ENCODE results near the gene BIN1. TPM values are rescaled to one million over a fixed set of nuclear protein-coding genes. Genes with fewer than 3 reads are reported as not detected.

The BIN1 gene
- total RNA-seq, 1 experiment from 2014 or later = 198 TPM

DNA sequence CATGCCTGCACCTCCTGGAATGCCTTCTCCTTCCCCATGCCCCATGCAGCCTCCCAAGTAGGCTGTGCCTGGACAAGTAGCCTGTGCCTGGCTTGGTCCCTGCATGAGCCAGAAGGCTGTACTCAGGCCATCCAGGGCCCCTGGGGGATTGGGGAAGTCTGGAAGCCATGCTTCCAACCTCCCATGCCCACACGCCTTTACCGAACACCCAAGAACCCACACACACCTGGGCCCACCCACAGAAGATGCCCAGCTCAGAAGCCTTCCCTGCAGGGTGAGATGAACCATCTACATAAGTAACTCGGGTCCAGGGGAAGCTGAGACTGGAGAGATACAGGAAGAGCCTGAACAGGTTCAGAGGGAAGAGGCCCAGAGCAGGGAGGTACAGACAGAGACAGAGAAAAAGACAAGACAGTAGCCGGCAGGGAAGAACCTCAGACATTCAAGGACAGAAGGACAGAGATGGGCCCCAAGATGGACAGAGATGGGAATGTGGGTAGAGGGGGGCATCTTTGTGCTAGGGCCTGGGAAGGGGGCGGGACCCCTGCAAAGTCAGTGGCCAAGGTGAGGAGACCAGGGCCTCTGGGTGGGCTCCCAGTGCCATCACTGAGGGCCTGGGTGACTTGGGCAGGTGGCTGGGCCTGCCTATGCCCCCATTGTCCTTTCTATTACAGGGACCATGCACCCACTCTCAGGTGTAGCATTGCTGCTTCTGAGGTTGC lies 4.3 kb downstream of the BIN1 start:
- H3K27ac Mint-ChIP-seq (ENCODE audit: unreplicated experiment) = peak overlapping the region; percentile 94
- BruUV-seq (replicated peaks) = no TSS peak
- peaks cover 71% of the 10 kb centered on the region for H3K4me1 ChIP-seq
- H3K4me1 Mint-ChIP-seq (ENCODE audit: low read depth, unreplicated experiment) = peaks cover 53% of the 10 kb centered on the region
- no peak for DNase-seq
- peaks cover 28% of the 10 kb centered on the region for H3K36me3 Mint-ChIP-seq (ENCODE audit: insufficient read depth, unreplicated experiment)
- peaks cover 5% of the 10 kb centered on the region; the same call in 1 of the 2 replicates for H3K36me3 ChIP-seq (ENCODE audit: control insufficient read depth, insufficient read depth, low read length)
- no peak for TF ChIP-seq CTCF (IDR thresholded peaks at IDR 0.05; ENCODE audit: insufficient read depth in 1 of 2, low read depth in 1 of 2, low read length in 1 of 2, severe bottlenecking in 1 of 2, unreplicated experiment in 1 of 2)
- H3K27me3 ChIP-seq (replicated peaks; ENCODE audit: control insufficient read depth, insufficient read depth, low read length) = no peaks in the 10 kb centered on the region
- no peaks in the 10 kb centered on the region for H3K9me3 ChIP-seq
- no peaks in the 10 kb centered on the region for H3K9me3 Mint-ChIP-seq (ENCODE audit: unreplicated experiment)
- H3K4me3 ChIP-seq (ENCODE audit: low read depth, low read length) = no peak overlapping the region
- H3K27me3 Mint-ChIP-seq (ENCODE audit: insufficient read depth, unreplicated experiment) = no peaks in the 10 kb centered on the region
- CTCF ChIA-PET = no interaction called here
- peak overlapping the region; percentile 1 for H3K4me3 Mint-ChIP-seq (ENCODE audit: unreplicated experiment)
- POLR2A ChIA-PET = no interaction called here
- intact Hi-C loops (cut with micrococcal nuclease; ENCODE audit: unreplicated experiment) = no loop called here

DNA sequence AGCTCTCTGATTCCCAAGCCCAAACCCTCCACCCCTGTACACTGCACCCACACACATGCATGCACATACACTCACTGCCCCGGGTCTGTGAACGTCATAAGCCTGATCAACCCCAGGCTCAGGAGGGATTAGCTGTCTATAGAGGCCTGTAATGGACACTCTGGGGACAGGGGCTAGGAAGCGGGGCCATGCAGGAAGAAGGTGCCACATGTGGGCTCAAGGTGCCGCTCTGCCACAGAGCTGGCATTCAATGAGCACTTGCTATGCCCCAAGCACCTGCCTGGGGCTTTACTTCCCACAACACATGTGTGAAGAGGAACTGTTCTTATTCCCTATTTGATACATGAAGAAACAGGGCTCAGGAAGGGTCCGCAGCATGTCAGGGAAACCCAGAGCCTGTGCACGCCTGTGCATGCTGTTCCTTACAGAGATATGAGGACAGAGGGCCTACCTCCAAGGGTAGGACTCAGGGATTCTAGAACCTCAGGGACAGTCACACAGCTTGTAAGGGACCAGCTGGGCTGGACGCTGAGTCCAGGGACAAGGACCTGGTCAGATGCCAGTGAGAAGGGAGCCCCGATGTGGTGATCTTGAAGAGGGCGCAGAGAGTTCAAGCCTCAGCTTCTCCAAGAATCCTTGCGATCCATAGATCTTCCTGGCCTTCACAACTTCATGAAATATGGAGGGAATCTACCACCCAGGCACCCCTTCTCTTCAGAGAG lies 5.0 kb downstream of the BIN1 start:
- intact Hi-C loops (cut with micrococcal nuclease; ENCODE audit: unreplicated experiment) = no loop called here
- H3K36me3 Mint-ChIP-seq (ENCODE audit: insufficient read depth, unreplicated experiment) = peaks cover 36% of the 10 kb centered on the region
- no TSS peak for BruUV-seq (replicated peaks)
- Histone ChIP-seq H3K4me1 (peaks cover 73% of the 10 kb centered on the region), H3K36me3 (ENCODE audit: control insufficient read depth, insufficient read depth, low read length) (peaks cover 5% of the 10 kb centered on the region; the same call in 1 of the 2 replicates), H3K9me3 (no peaks in the 10 kb centered on the region), H3K4me3 (ENCODE audit: low read depth, low read length) (no peak overlapping the region), H3K27me3 (replicated peaks; ENCODE audit: control insufficient read depth, insufficient read depth, low read length) (no peaks in the 10 kb centered on the region)
- POLR2A ChIA-PET = interaction anchor here (1.8 kb wide), 1 partner anchor 14 kb away, joined by 10 read pairs; no protein-coding TSS in a partner anchor
- peak overlapping the region; percentile 68 for H3K4me3 Mint-ChIP-seq (ENCODE audit: unreplicated experiment)
- TF ChIP-seq CTCF (IDR thresholded peaks at IDR 0.05; ENCODE audit: insufficient read depth in 1 of 2, low read depth in 1 of 2, low read length in 1 of 2, severe bottlenecking in 1 of 2, unreplicated experiment in 1 of 2) = no peak
- H3K27me3 Mint-ChIP-seq (ENCODE audit: insufficient read depth, unreplicated experiment) = no peaks in the 10 kb centered on the region
- peak overlapping the region; percentile 94 for H3K27ac Mint-ChIP-seq (ENCODE audit: unreplicated experiment)
- H3K4me1 Mint-ChIP-seq (ENCODE audit: low read depth, unreplicated experiment) = peaks cover 56% of the 10 kb centered on the region
- H3K9me3 Mint-ChIP-seq (ENCODE audit: unreplicated experiment) = no peaks in the 10 kb centered on the region
- DNase-seq = no peak
- CTCF ChIA-PET = interaction anchor here (0.6 to 1.7 kb wide), 2 partner anchors 34 to 95 kb away, joined by 4 to 9 read pairs; no protein-coding TSS in a partner anchor

DNA sequence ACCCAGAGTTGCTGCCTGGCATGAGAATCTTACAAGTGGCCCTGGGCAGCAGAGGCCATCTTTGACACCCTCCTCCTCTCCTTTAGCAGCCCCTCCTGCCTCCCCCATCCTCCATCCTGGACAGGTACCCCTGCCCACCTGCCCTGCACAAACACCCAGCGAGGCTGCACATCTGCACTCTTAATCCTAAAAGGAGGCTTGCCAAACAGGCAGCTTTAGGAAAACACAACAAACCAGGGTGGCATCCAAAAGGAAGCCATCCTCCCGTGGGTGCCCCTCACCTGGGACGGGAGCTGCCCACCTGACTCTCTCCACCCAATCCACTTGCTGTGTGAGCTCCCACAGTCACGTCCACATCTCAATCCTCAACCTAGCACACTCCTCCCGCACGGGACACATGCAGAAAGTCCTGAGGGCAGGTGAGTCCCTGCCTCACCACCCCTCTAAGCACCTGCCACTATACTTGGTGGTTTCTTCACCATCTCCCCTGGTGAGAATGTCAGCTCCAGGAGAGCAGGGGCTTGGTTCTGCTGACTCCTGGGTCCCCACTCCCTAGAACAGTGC lies 5.8 kb downstream of the BIN1 start:
- TSS peak; percentile 81 for BruUV-seq (replicated peaks)
- Mint-ChIP-seq H3K36me3 (ENCODE audit: insufficient read depth, unreplicated experiment) (peaks cover 44% of the 10 kb centered on the region), H3K27me3 (ENCODE audit: insufficient read depth, unreplicated experiment) (no peaks in the 10 kb centered on the region), H3K4me3 (ENCODE audit: unreplicated experiment) (peak overlapping the region; percentile 68), H3K4me1 (ENCODE audit: low read depth, unreplicated experiment) (peaks cover 63% of the 10 kb centered on the region), H3K9me3 (ENCODE audit: unreplicated experiment) (no peaks in the 10 kb centered on the region), H3K27ac (ENCODE audit: unreplicated experiment) (peak overlapping the region; percentile 94)
- no peak for DNase-seq
- peaks cover 7% of the 10 kb centered on the region for H3K36me3 ChIP-seq (ENCODE audit: control insufficient read depth, insufficient read depth, low read length)
- H3K9me3 ChIP-seq = no peaks in the 10 kb centered on the region
- ChIA-PET POLR2A (interaction anchor here (1.8 kb wide), 1 partner anchor 14 kb away, joined by 10 read pairs; no protein-coding TSS in a partner anchor), CTCF (interaction anchor here (0.6 to 1.7 kb wide), 5 partner anchors 14 to 96 kb away, joined by 3 to 9 read pairs (median 6); no protein-coding TSS in a partner anchor)
- peaks cover 78% of the 10 kb centered on the region for H3K4me1 ChIP-seq
- no peaks in the 10 kb centered on the region for H3K27me3 ChIP-seq (replicated peaks; ENCODE audit: control insufficient read depth, insufficient read depth, low read length)
- H3K4me3 ChIP-seq (ENCODE audit: low read depth, low read length) = no peak overlapping the region
- intact Hi-C loops (cut with micrococcal nuclease; ENCODE audit: unreplicated experiment) = no loop called here
- no peak for TF ChIP-seq CTCF (IDR thresholded peaks at IDR 0.05; ENCODE audit: insufficient read depth in 1 of 2, low read depth in 1 of 2, low read length in 1 of 2, severe bottlenecking in 1 of 2, unreplicated experiment in 1 of 2)

All from Caco-2 (cell line).